ENCODE measurements around the gene AJUBA.

Gene AJUBA

GRCh38 chr14:22929961-22930364 is 52.4 kb downstream of the AJUBA start:
- no peak for DNase-seq

- DNase-seq: peak; percentile 99
Measured at GRCh38 chr14:22929104-22929960, 53.0 kb downstream of the AJUBA start, which contains the start of gene PRMT5. TSS of gene PRMT5 (minus strand) at chr14:22929376. CDS start at chr14:22929361, 15 bp downstream.

GRCh38 chr14:22928237-22929103 is 53.9 kb downstream of the AJUBA start:
- DNase-seq: no peak

- DNase-seq: no peak
Measured at GRCh38 chr14:22926316-22926715, 56.0 kb downstream of the AJUBA start.

- no peak for DNase-seq
Measured at GRCh38 chr14:22925513-22925912, 56.8 kb downstream of the AJUBA start.

GRCh38 chr14:22923746-22924145 is 58.6 kb downstream of the AJUBA start:
- no peak for DNase-seq

GRCh38 chr14:22922294-22922693 is 60.1 kb downstream of the AJUBA start:
- DNase-seq: no peak

Data from suppressor macrophage treated with lipopolysaccharide for 4 hours (primary cell).